K562 (cell line): ENCODE results near the gene DNAJC6. TPM values are rescaled to one million over a fixed set of nuclear protein-coding genes. Genes with fewer than 3 reads are reported as not detected.

ENCODE experiments used
- BRD4 ChIP-seq: fragments of 200-600 bp; sonication (generic); IDR thresholded peaks from 2 replicates; pipeline ENCODE4 v1.6.1; 2017; ENCODE audit warnings: inconsistent platforms
- EWSR1 ChIP-seq: fragments of 450-650 bp; IDR thresholded peaks from 2 replicates; pipeline ENCODE4 v1.6.1; 2018; ENCODE audit warnings: borderline replicate concordance, mild to moderate bottlenecking, low read depth, moderate library complexity; ENCODE audit not compliant: partially characterized antibody
- NFXL1 ChIP-seq: fragments of 450-650 bp; formaldehyde crosslinking; IDR thresholded peaks from 2 replicates; pipeline ENCODE4 v1.4.0; 2021; ENCODE audit warnings: mild to moderate bottlenecking
- RFX7 ChIP-seq: fragments of 250-450 bp; sonication (Bioruptor Pico); IDR thresholded peaks from 2 replicates; pipeline ENCODE4 v1.5.1; 2021; ENCODE audit warnings: mild to moderate bottlenecking
- SETDB1 ChIP-seq: IDR thresholded peaks from one replicate; pipeline ENCODE4 v1.6.1; 2012; ENCODE audit warnings: low read length, control low read depth, inconsistent platforms
- TBP ChIP-seq: optimal IDR thresholded peaks from 2 replicates; pipeline ENCODE3; 2011; ENCODE audit warnings: low read depth, low read length, improper control_type of control experiment
- THAP7 ChIP-seq: fragments of 250-450 bp; sonication (Bioruptor Pico); IDR thresholded peaks from 2 replicates; pipeline ENCODE4 v1.5.0; 2021
- VEZF1 ChIP-seq: fragments of 200-800 bp; sonication (Bioruptor generic); IDR thresholded peaks from 2 replicates; pipeline ENCODE4 v1.6.1; 2017; ENCODE audit warnings: missing genetic modification characterization, missing compliant biosample characterization
- ZNF175 ChIP-seq: fragments of 200-800 bp; sonication (Bioruptor generic); IDR thresholded peaks from 2 replicates; pipeline ENCODE4 v1.6.1; 2016; ENCODE audit warnings: low read depth, mild to moderate bottlenecking, missing genetic modification characterization, missing compliant biosample characterization
- ZNF274 ChIP-seq: IDR thresholded peaks from 2 replicates; pipeline ENCODE4 v1.6.1; 2011; ENCODE audit warnings: low read depth, mild to moderate bottlenecking, low read length, moderate library complexity, borderline replicate concordance
- ZNF407 ChIP-seq: fragments of 450-650 bp; IDR thresholded peaks from 2 replicates; pipeline ENCODE4 v1.6.1; 2016; ENCODE audit warnings: low read depth
- ZNF445 ChIP-seq: fragments of 250-450 bp; sonication (Bioruptor Pico); IDR thresholded peaks from 2 replicates; pipeline ENCODE4 v1.4.0; 2020; ENCODE audit warnings: low read depth, mild to moderate bottlenecking, moderate library complexity
- ZNF699 ChIP-seq: fragments of 250-450 bp; sonication (Bioruptor Pico); IDR thresholded peaks from 2 replicates; pipeline ENCODE4 v1.8.0; 2021; ENCODE audit warnings: mild to moderate bottlenecking, moderate library complexity; ENCODE audit not compliant: insufficient replicate concordance
- polyA plus RNA-seq, 8 experiments: library from polyadenylated mRNA; depleted of rRNA in 4 of 8; stranded (reverse) in 5 of 8; unstranded in 3 of 8; fragments of >200 nt; fragmentation: Nextera tagmentation in 2 of 8; fragmentation: Illumina TruSeq in 1 of 8; extraction: Ambion mirVana in 2 of 8; extraction: Trizol in 1 of 8; gene quantifications; 2 replicates each; pipeline versions ENCODE4 v1.2.1 to v1.2.3, GENCODE V29; 2011 to 2014; ENCODE audit warnings: inconsistent platforms in 1 of 8, missing spikeins in 1 of 8
- total RNA-seq, 7 experiments: library from RNA; depleted of rRNA in 6 of 7; stranded (reverse); fragments of >200 nt in 6 of 7; fragmentation: Illumina TruSeq in 2 of 7; extraction: Trizol in 2 of 7; gene quantifications; 2 replicates each; pipeline versions ENCODE4 v1.2.1 to v1.2.3, GENCODE V29; 2011 to 2021; ENCODE audit warnings: low replicate concordance in 1 of 7
- TF ChIP-seq, protein P1 (sequence below): sonication (generic); formaldehyde crosslinking; IDR thresholded peaks from 2 replicates; pipeline ENCODE4 v1.9.0; 2022; ENCODE audit warnings: mild to moderate bottlenecking, missing genetic modification reagents
- TF ChIP-seq, protein P2 (sequence below): fragments of 250-450 bp; sonication (Bioruptor Pico); IDR thresholded peaks from 2 replicates; pipeline ENCODE4 v1.4.0; 2020

Gene DNAJC6
- total and polyA plus RNA-seq, 9 of the 15 experiments (the other 6 are each of a cell fraction or from before 2014, with no cell fraction given): 6.7 to 78.7 (median 28.0) TPM

DNA sequence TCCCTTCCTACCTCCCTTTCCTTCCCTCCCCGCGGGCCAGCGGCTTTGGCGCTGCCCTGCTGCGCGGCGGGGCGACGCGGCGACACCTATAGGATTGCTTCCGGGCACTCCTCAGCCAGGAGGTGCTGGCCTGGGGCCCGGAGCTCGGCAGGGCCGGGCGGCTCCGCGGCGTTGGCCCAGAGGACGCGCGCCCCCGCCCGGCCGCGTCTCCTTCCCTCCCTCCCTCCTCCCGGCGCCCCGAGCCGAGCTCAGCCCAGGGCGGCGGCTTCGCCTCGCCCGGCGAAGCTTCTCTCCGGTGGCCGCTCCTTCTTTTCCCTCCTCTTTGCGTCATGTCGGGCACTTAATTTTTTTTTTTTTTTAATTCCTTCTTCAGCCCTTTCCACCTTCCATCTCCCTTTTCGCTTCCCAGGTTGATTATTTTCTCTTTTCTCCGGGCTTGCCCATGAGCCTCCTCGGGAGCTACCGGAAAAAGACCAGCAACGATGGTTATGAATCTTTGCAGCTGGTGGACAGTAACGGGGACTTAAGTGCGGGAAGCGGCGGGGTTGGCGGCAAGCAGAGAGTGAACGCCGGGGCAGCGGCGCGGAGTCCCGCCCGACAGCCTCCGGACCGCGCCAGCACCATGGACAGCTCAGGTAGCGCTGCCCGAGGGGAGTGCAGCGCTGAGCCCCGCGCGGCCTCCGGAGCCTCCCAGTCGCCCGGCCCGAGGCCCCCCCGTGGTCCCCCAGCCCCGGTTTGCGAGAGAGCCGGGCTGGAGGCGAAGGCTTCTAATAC lies at the start of gene DNAJC6 (continued):
- no peak for TF ChIP-seq ZNF407
- no peak for TF ChIP-seq ZNF274
- TF ChIP-seq TBP: peak; percentile 87
- no peak for TF ChIP-seq THAP7 (CRISPR knock-in tag)
- TF ChIP-seq BRD4: no peak
- TF ChIP-seq ZNF699 (CRISPR knock-in tag): no peak
- TF ChIP-seq, protein P1, sequence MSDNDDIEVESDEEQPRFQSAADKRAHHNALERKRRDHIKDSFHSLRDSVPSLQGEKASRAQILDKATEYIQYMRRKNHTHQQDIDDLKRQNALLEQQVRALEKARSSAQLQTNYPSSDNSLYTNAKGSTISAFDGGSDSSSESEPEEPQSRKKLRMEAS: peak; percentile 79
- TF ChIP-seq RFX7: no peak
- peak; percentile 60 for TF ChIP-seq VEZF1
- TF ChIP-seq, protein P2, sequence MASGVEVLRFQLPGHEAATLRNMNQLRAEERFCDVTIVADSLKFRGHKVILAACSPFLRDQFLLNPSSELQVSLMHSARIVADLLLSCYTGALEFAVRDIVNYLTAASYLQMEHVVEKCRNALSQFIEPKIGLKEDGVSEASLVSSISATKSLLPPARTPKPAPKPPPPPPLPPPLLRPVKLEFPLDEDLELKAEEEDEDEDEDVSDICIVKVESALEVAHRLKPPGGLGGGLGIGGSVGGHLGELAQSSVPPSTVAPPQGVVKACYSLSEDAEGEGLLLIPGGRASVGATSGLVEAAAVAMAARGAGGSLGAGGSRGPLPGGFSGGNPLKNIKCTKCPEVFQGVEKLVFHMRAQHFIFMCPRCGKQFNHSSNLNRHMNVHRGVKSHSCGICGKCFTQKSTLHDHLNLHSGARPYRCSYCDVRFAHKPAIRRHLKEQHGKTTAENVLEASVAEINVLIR (CRISPR knock-in tag): no peak
- no peak for TF ChIP-seq SETDB1
- no peak for TF ChIP-seq ZNF445
- TF ChIP-seq EWSR1: no peak
- TF ChIP-seq NFXL1: no peak
- peak; percentile 42; the same call in 1 of the 2 replicates for TF ChIP-seq ZNF175 (CRISPR knock-in tag)
